Heart right ventricle (tissue), 16 donors: ENCODE data around the gene HOXA11. TPM values are rescaled to one million over a fixed set of nuclear protein-coding genes. Genes with fewer than 3 reads are reported as not detected.
A peak's percentile ranks its signal among the peaks of the same experiment; 100 is the strongest.

Experiments
- ATAC-seq, 8 donors: fragments of 200-7000 bp; cut with Tn5 transposase; one replicate each; pipeline ENCODE4 v1.9.1; 2020; ENCODE audit warnings: mild to moderate bottlenecking in 8 of 8, moderate library complexity in 8 of 8, moderate number of reproducible peaks in 1 of 8
- DNase-seq, 2 donors: peaks; one replicate each; pipeline ENCODE4 v3.0.0-alpha.2; 2020
- H3K27ac ChIP-seq, 10 donors: fragments of 200-600 bp; sonication (generic) in 2 of 10; one replicate each; pipeline versions ENCODE4 v1.5.0 to v1.8.0; 2020 to 2022; ENCODE audit warnings: mild to moderate bottlenecking in 3 of 10
- H3K27me3 ChIP-seq, 7 donors: fragments of 200-600 bp; one replicate each; pipeline ENCODE4 v1.8.0; 2021 to 2022; ENCODE audit warnings: mild to moderate bottlenecking in 2 of 7
- H3K36me3 ChIP-seq, 9 donors: fragments of 200-600 bp; sonication (generic) in 1 of 9; one replicate each; pipeline versions ENCODE4 v1.5.0 to v1.8.0; 2020 to 2022; ENCODE audit warnings: mild to moderate bottlenecking in 2 of 9
- H3K4me1 ChIP-seq, 9 donors: fragments of 200-600 bp; sonication (generic) in 1 of 9; one replicate each; pipeline versions ENCODE4 v1.5.0 to v1.8.0; 2020 to 2022; ENCODE audit warnings: mild to moderate bottlenecking in 4 of 9
- H3K4me3 ChIP-seq, 10 donors: fragments of 200-600 bp; sonication (generic) in 2 of 10; one replicate each; pipeline versions ENCODE4 v1.5.0 to v1.8.0; 2020 to 2022; ENCODE audit warnings: mild to moderate bottlenecking in 7 of 10, moderate library complexity in 2 of 10
- H3K9me3 ChIP-seq, 11 donors: fragments of 200-600 bp in 10 of 11; sonication (generic) in 2 of 11; one replicate each; pipeline versions ENCODE4 v1.5.0 to v1.8.0; 2013 to 2022; ENCODE audit warnings: mild to moderate bottlenecking in 2 of 11, control low read depth in 1 of 11, moderate library complexity in 1 of 11
- WGBS, 2 donors: extraction: QIAGEN DNeasy Blood & Tissue Kit; methylation state at CpG; one replicate each; pipeline ENCODE4 v1.1.7; 2013; ENCODE audit warnings: inconsistent platforms in 1 of 2; 5-methylcytosine and 5-hydroxymethylcytosine counted together
- intact Hi-C, 10 donors: fragments of 100-400 bp; cut with DNase I; formaldehyde crosslinking; loops; one replicate each; pipeline versions ENCODE4 v1.11.1 to v1.14.2; 2022
- polyA plus RNA-seq, 2 donors: library from polyadenylated mRNA; stranded (reverse); fragments of 200-250 nt; gene quantifications; one replicate each; pipeline ENCODE4 v1.2.3, GENCODE V29; 2013
- total RNA-seq, 10 donors: library from RNA; stranded (reverse); fragmentation: NEBNext Ultra II Directional in 3 of 10; extraction: Animal tissue kit (Norgen Biotek cat#: 25700) in 3 of 10; gene quantifications; one replicate each; pipeline versions ENCODE4 v1.2.1 to v1.2.4, GENCODE V29; 2021 to 2023
- TF ChIP-seq, protein P1 (sequence below), 9 donors: fragments of 200-600 bp; sonication (generic) in 2 of 9; IDR thresholded peaks; one replicate each; pipeline versions ENCODE4 v1.5.0 to v1.8.0; 2021 to 2022; ENCODE audit warnings: antibody characterized with exemption in 9 of 9, mild to moderate bottlenecking in 5 of 9, moderate library complexity in 1 of 9
- donor health status: Arrhythmogenic right ventricular cardiomyopathy.
- donor health status: ischemic (EF 13 %, LVEDD 7.1; RV severe dilation, severe dysfunction).
- donor health status: healthy with polysubstance abuse.
- donor health status: DM: no; HTN: yes; CAD: no.
- donor health status: DM: no; HTN: no; CAD: no.
- donor health status: ischemic (EF 25% LVEDD 6.9; RV normal size, moderate dysfunction).
- donor health status: ischemic (EF 25% LVEDD 5.7; RV mildly dilated, moderate dysfunction).
- donor health status: healthy.
- donor health status: DM: yes; HTN: yes; CAD: no.
- donor health status: Ischemic cardiomyopathy.
- donor health status: ischemic (EF 35%, LVEDD 5.7; RV mildly dilated, moderate dysfunction).
- donor health status: nonischemic (EF 11% LVEDD 7.7; RV severe dilation, severe dysfunction).
- donor health status: DM: yes; HTN: yes; CAD: no.
- donor health status: PGD.
- donor health status: ischemic (EF 29% LVEDD 5.4; RV normal size, mild dysfunction).
- donor health status: nonischemic (EF 23%, LVEDD 6.1; RV moderate dilation, normal function).

The HOXA11 gene
- total and polyA plus RNA-seq, 12 donors: not detected

DNA sequence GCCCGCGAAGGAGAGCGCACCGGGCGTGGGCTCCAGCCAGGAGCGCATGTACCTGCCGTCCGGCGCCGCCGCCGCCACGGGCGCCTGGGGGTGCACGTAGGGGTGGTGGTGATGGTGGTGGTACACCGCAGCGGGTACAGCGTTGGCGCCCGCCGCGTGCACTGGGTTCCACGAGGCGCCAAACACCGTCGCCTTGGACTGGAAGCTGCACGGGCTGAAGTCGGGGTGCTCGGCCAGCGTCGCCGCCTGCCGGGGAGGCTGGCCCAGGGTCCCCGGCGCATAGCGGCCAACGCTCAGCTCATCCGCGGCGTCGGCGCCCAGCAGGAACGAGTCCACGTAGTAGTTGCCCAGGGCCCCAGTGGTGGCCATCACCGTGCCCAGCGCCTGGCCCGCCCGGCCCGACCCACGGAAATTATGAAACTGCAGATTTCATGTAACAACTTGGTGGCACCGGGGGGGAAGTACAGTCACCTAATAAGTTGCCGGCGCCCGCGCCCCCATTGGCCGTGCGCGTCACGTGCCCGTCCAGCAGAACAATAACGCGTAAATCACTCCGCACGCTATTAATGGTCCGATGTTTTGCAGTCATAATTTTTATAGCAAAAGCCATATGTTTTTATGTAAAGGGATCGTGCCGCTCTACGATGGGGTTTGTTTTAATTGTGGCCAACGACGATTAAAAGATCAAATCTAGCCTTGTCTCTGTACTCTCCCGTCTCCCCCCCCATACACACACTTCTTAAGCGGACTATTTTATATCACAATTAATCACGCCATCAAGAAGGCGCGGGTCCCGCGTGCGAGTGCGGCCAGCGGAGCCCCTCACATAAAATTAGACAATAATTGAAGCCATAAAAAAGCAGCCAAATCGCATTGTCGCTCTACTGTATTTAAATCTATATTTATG is 19.7 kb downstream of the HOXA11 start, which contains the start of gene HOXA9:
TSS of gene HOXA9 (minus strand) at position 449 of the 907 bp plus-strand sequence. CDS start at position 369, 80 bp downstream.
- Histone ChIP-seq H3K4me1 (peaks cover 8 to 76% (median 40%) of the 10 kb centered on the region in 9 donors), H3K4me3 (peak within 1 kb of the TSS in 7 of 10 donors; percentile 1 to 49 (median 26)), H3K36me3 (peaks cover 0 to 15% (median 0%) of the 10 kb centered on the region in 9 donors), H3K27ac (peak within 1 kb of the TSS in 1 of 10 donors; percentile 53), H3K27me3 (peaks cover 77 to 100% (median 100%) of the 10 kb centered on the region in 7 donors), H3K9me3 (no peaks in the 10 kb centered on the region)
- TF ChIP-seq, protein P1, sequence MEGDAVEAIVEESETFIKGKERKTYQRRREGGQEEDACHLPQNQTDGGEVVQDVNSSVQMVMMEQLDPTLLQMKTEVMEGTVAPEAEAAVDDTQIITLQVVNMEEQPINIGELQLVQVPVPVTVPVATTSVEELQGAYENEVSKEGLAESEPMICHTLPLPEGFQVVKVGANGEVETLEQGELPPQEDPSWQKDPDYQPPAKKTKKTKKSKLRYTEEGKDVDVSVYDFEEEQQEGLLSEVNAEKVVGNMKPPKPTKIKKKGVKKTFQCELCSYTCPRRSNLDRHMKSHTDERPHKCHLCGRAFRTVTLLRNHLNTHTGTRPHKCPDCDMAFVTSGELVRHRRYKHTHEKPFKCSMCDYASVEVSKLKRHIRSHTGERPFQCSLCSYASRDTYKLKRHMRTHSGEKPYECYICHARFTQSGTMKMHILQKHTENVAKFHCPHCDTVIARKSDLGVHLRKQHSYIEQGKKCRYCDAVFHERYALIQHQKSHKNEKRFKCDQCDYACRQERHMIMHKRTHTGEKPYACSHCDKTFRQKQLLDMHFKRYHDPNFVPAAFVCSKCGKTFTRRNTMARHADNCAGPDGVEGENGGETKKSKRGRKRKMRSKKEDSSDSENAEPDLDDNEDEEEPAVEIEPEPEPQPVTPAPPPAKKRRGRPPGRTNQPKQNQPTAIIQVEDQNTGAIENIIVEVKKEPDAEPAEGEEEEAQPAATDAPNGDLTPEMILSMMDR (IDR thresholded peaks at IDR 0.05): no peak
- ATAC-seq: peak in 2 of 8 donors; percentile 8 to 10
- intact Hi-C loops: loop anchor here in 7 of 10 donors (10.0 kb wide), 6 partner anchors 311 to 1301 kb away; no protein-coding TSS in a partner anchor
- no peak for DNase-seq
- WGBS, 2 donors: 5% methylated on average over 82 of the region's 82 CpGs

DNA sequence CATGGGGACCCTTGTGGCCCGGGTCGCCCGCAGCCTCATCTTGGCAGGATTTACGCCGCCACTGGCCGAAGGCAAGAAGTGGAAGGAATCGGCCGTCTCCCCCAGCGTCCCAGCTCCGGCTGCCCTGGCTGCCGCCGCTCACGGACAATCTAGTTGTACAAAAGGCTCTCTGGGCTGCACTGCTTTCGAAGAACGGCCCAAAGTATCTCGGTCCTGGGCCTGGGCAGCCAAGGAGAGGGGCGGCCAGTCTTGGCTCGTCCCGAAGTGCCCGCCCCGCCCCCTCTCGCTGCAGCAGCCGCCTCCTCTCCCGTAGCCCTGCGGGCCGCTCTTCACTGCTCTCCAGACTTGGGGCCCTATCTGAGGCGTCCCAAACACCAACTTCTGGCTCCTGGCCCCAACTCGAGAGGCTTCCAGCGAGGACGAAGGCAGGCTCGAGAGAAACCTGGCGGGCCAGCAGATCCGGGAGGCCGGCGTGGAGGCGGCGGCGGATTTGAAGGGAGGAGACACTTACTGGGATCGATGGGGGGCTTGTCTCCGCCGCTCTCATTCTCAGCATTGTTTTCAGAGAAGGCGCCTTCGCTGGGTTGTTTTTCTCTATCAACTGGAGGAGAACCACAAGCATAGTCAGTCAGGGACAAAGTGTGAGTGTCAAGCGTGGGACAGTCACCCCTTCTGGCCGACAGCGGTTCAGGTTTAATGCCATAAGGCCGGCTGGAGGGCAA is 20.5 kb downstream of the HOXA11 start:
- TF ChIP-seq, protein P1 (IDR thresholded peaks at IDR 0.05): no peak
- Histone ChIP-seq H3K9me3 (no peaks in the 10 kb centered on the region), H3K36me3 (peaks cover 0 to 15% (median 0%) of the 10 kb centered on the region in 9 donors), H3K27me3 (peaks cover 74 to 100% (median 100%) of the 10 kb centered on the region in 7 donors), H3K27ac (peak overlapping the region in 1 of 10 donors; percentile 53), H3K4me3 (peak overlapping the region in 5 of 10 donors; percentile 7 to 49 (median 26)), H3K4me1 (peaks cover 8 to 76% (median 40%) of the 10 kb centered on the region in 9 donors)
- ATAC-seq (no peak), DNase-seq (no peak)
- intact Hi-C loops: loop anchor here in 9 of 10 donors (5.0 to 10.0 kb wide), 11 partner anchors 310 to 1300 kb away; no protein-coding TSS in a partner anchor
- 4 to 5% methylated on average over 47 of the region's 47 CpGs for WGBS, 2 donors

DNA sequence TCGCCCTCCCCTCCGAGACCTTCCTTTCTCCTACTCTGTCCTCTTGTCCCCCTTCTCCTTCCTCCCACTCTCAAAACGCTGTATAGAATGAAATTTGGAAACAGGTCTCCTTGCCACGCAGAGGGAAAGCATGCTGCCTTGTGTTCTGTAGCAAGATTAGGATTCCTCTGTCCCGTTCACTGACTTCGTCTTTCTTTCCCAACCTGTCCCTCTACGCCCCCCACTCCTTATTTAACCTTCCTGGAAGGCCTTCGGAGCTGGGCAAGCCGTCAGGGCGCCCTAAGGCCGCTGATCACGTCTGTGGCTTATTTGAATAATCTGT is 21.0 kb downstream of the HOXA11 start:
- H3K27ac ChIP-seq: no peak overlapping the region
- H3K4me1 ChIP-seq: peaks cover 8 to 72% (median 40%) of the 10 kb centered on the region in 9 donors
- no peaks in the 10 kb centered on the region for H3K9me3 ChIP-seq
- H3K36me3 ChIP-seq: peaks cover 0 to 15% (median 0%) of the 10 kb centered on the region in 9 donors
- ATAC-seq: no peak
- intact Hi-C loops: loop anchor here in 9 of 10 donors (5.0 to 10.0 kb wide), 11 partner anchors 309 to 1299 kb away; no protein-coding TSS in a partner anchor
- peaks cover 73 to 100% (median 100%) of the 10 kb centered on the region in 7 donors for H3K27me3 ChIP-seq
- no peak for DNase-seq
- H3K4me3 ChIP-seq: peak overlapping the region in 1 of 10 donors; percentile 49
- TF ChIP-seq, protein P1 (IDR thresholded peaks at IDR 0.05): peak in 1 of 9 donors; percentile 10
- 11 to 18% methylated on average over 12 of the region's 12 CpGs for WGBS, 2 donors
